Activated T-cell treated with anti-CD3 and anti-CD28 coated beads for 1 hour (primary cell): Measurements from ENCODE around the gene PTPN23.

Experiments
- DNase-seq: peaks from one replicate; pipeline ENCODE4 v3.0.0-alpha.2; 2020; ENCODE audit warnings: low read depth

PTPN23 gene

GRCh38 chr3:47420511-47421484, 40.0 kb downstream of the PTPN23 start:
- peak; percentile 82 for DNase-seq

- DNase-seq = no peak
These were observed 41.2 kb downstream of the PTPN23 start for GRCh38 chr3:47421741-47422649.

- DNase-seq = no peak
These were observed 41.9 kb downstream of the PTPN23 start for GRCh38 chr3:47422743-47423142.

GRCh38 chr3:47423548-47424145, 42.8 kb downstream of the PTPN23 start:
- no peak for DNase-seq

GRCh38 chr3:47424434-47425382, 43.9 kb downstream of the PTPN23 start:
- DNase-seq = no peak

GRCh38 chr3:47425383-47425778, 44.6 kb downstream of the PTPN23 start:
- no peak for DNase-seq

- DNase-seq = no peak
These were observed 45.1 kb downstream of the PTPN23 start for GRCh38 chr3:47425959-47426358.

- no peak for DNase-seq
These were observed 47.0 kb downstream of the PTPN23 start for GRCh38 chr3:47427866-47428265.

- no peak for DNase-seq
These were observed 47.8 kb downstream of the PTPN23 start for GRCh38 chr3:47428662-47429061.

GRCh38 chr3:47429476-47430270, 48.9 kb downstream of the PTPN23 start:
- no peak for DNase-seq

GRCh38 chr3:47430606-47431005, 49.8 kb downstream of the PTPN23 start:
- DNase-seq = no peak

GRCh38 chr3:47431225-47431624, 50.4 kb downstream of the PTPN23 start:
- DNase-seq = no peak

- no peak for DNase-seq
These were observed 51.9 kb downstream of the PTPN23 start for GRCh38 chr3:47432673-47433072.

- no peak for DNase-seq
These were observed 53.0 kb downstream of the PTPN23 start for GRCh38 chr3:47433796-47434195.

GRCh38 chr3:47434849-47435248, 54.0 kb downstream of the PTPN23 start:
- no peak for DNase-seq

GRCh38 chr3:47436180-47436579, 55.4 kb downstream of the PTPN23 start:
- no peak for DNase-seq

- no peak for DNase-seq
These were observed 59.3 kb downstream of the PTPN23 start for GRCh38 chr3:47440131-47440530.

GRCh38 chr3:47441796-47442551, 61.2 kb downstream of the PTPN23 start:
- no peak for DNase-seq

- DNase-seq = no peak
These were observed 62.8 kb downstream of the PTPN23 start for GRCh38 chr3:47443611-47443995.

- DNase-seq = no peak
These were observed 63.3 kb downstream of the PTPN23 start for GRCh38 chr3:47444103-47444502.
